A673 (cell line): ENCODE results near the gene ADAT2.

ENCODE experiments used
- EZH2 ChIP-seq: fragments of 200-600 bp; sonication (generic); IDR thresholded peaks from 2 replicates; pipeline ENCODE4 v1.6.1; 2017; ENCODE audit warnings: borderline replicate concordance, low read depth, mild to moderate bottlenecking, mixed read lengths, antibody characterized with exemption, low read length; ENCODE audit not compliant: poor library complexity, severe bottlenecking
- TF ChIP-seq, protein P1 (sequence below): fragments of 300-800, 200-600 bp; sonication (generic); conservative IDR thresholded peaks from 2 replicates; pipeline ENCODE4 v1.5.1; 2017; ENCODE audit warnings: low read depth, mild to moderate bottlenecking, antibody characterized with exemption, low read length, moderate library complexity, mixed read lengths

DNA sequence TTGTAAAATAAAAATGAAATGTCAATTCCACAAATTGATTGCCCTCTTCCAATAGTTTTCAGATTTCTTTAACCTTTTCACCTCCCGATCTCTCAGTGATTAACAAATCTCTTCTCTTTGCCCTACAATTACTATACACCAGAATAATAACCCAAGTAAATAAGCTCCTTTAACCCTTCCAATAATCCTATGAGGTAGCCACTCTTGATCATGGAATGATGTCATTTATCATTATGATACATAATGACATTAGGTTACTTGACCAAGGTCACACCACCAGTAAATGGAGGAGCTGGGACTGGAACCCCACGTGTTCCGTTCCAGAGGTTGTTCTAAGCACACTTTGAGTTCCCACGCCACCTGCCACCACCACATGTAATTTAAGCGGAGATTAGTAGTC lies 54.8 kb downstream of the ADAT2 start:
- TF ChIP-seq, protein P1, sequence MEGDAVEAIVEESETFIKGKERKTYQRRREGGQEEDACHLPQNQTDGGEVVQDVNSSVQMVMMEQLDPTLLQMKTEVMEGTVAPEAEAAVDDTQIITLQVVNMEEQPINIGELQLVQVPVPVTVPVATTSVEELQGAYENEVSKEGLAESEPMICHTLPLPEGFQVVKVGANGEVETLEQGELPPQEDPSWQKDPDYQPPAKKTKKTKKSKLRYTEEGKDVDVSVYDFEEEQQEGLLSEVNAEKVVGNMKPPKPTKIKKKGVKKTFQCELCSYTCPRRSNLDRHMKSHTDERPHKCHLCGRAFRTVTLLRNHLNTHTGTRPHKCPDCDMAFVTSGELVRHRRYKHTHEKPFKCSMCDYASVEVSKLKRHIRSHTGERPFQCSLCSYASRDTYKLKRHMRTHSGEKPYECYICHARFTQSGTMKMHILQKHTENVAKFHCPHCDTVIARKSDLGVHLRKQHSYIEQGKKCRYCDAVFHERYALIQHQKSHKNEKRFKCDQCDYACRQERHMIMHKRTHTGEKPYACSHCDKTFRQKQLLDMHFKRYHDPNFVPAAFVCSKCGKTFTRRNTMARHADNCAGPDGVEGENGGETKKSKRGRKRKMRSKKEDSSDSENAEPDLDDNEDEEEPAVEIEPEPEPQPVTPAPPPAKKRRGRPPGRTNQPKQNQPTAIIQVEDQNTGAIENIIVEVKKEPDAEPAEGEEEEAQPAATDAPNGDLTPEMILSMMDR, result no peak
- no peak for TF ChIP-seq EZH2
